MV-4-11 (cell line): ENCODE measurements around the gene SGO2.
A peak's percentile ranks its signal among the peaks of the same experiment; 100 is the strongest.

Experiments
- DNase-seq: peaks from one replicate; lab custom pipeline; 2025; lab: John Stamatoyannopoulos, UW

Gene SGO2, protein sequence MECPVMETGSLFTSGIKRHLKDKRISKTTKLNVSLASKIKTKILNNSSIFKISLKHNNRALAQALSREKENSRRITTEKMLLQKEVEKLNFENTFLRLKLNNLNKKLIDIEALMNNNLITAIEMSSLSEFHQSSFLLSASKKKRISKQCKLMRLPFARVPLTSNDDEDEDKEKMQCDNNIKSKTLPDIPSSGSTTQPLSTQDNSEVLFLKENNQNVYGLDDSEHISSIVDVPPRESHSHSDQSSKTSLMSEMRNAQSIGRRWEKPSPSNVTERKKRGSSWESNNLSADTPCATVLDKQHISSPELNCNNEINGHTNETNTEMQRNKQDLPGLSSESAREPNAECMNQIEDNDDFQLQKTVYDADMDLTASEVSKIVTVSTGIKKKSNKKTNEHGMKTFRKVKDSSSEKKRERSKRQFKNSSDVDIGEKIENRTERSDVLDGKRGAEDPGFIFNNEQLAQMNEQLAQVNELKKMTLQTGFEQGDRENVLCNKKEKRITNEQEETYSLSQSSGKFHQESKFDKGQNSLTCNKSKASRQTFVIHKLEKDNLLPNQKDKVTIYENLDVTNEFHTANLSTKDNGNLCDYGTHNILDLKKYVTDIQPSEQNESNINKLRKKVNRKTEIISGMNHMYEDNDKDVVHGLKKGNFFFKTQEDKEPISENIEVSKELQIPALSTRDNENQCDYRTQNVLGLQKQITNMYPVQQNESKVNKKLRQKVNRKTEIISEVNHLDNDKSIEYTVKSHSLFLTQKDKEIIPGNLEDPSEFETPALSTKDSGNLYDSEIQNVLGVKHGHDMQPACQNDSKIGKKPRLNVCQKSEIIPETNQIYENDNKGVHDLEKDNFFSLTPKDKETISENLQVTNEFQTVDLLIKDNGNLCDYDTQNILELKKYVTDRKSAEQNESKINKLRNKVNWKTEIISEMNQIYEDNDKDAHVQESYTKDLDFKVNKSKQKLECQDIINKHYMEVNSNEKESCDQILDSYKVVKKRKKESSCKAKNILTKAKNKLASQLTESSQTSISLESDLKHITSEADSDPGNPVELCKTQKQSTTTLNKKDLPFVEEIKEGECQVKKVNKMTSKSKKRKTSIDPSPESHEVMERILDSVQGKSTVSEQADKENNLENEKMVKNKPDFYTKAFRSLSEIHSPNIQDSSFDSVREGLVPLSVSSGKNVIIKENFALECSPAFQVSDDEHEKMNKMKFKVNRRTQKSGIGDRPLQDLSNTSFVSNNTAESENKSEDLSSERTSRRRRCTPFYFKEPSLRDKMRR

GRCh38 chr2:200525882-200526651 lies at the start of gene SGO2:
SGO2 (plus strand) TSS chr2:200526207; CDS start chr2:200532976, 6,769 bp downstream.
- DNase-seq: peak; percentile 97

- no peak for DNase-seq
These were observed 49.2 kb upstream of the SGO2 start for GRCh38 chr2:200476836-200477235.

DNA sequence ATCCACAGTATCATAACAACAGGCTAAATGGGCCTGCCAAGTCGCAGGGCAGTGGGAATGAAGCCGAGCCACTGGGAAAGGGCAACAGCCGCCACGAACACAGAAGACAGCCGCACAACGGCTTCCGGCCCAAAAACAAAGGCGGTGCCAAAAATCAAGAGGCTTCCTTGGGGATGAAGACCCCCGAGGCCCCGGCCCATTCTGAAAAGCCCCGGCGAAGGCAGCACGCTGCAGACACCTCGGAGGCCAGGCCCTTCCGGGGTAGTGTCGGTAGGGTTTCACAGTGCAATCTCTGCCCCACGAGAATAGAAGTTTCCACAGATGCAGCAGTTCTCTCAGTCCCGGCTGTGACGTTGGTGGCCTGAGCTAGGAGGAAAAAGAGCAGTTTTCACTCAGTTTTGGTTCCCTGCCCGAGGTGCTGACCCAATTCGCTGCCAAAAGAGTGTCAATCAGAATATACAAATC lies 48.3 kb upstream of the SGO2 start:
- no peak for DNase-seq

GRCh38 chr2:200479692-200480265 lies 46.2 kb upstream of the SGO2 start:
- no peak for DNase-seq

GRCh38 chr2:200482194-200482593 lies 43.8 kb upstream of the SGO2 start:
- no peak for DNase-seq

DNA sequence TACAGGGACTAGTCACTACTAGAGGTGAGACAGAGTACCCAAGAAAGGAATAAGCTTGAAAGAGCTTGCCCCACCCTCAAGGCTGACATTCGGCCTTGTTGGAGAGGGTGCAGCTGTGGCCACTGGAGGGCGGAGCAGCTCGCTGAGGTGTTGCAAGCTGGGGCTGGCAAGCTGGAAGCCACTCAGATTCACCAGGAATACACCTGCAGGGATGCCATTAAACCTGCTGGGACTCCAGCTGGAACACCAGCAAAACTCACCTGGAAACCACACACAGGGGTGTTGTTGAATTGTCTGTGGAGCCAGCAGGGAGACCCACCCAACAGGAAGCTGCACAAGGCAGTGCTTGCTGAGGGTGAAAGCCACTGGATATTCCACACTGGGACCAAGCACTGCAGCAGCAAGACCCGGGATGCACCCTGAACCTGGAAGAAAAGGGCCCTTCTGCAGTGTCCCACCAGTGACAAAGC lies 42.2 kb upstream of the SGO2 start:
- peak; percentile 29 for DNase-seq

DNA sequence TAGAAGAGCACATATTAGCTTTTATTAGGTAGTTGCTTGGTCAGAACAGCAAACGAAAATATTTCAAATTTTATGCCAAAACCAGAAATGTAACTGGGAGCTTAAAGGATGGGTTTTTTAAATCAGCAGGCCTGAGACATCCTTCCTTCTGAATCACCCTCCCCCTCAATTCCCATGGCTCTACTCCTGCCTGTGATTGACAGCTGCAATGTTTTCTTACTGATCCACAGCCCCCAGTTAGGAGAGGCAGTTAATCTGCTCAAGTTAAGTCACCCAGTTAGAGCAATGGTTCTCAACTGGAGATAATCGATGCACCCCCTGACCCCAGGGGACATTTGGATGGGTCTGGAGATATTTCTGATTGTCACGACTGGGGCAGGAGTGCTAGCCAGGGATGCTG lies 41.1 kb upstream of the SGO2 start:
- DNase-seq: no peak

- DNase-seq: no peak
These were observed 39.5 kb upstream of the SGO2 start for GRCh38 chr2:200486529-200486928.

GRCh38 chr2:200488169-200488568 lies 37.8 kb upstream of the SGO2 start:
- no peak for DNase-seq

DNA sequence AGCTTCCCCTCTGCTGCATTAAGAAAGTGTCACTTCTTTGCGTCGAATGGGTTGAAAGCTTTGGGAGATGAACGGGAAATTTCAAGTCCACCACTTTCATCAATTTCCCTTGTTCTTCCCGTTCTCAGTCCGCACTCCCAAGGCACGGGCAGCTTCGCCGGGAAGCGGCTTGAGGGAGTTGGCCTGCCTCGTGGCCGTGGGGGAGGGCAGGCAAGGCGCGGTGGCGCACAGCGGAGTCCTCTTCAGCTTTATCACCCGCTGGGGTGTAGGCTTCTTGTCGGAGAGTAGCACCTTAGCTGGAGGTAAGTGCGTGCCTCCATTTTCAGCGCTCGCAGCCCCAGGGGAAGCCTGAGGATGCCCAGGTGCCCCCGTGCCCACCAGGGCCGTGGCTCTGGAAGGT lies 36.0 kb upstream of the SGO2 start:
- no peak for DNase-seq

DNA sequence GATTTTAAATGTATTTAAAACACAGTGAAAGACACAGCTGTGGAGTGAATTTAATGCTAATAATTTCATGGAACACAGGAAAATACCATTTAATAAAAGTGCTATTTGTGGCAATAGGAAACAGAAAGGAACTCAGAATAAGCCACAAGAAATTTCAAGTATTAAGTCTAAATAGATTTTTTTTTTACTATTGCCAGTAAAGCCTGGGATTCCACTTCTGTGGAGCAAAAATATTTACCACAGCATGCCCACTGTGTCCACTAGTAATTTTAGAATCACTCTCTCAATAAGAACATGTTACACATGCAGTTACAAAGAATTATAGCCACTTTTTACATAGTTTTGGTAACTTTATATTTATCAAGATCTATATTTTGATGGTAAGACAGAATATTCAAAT lies 33.4 kb upstream of the SGO2 start:
- DNase-seq: no peak

DNA sequence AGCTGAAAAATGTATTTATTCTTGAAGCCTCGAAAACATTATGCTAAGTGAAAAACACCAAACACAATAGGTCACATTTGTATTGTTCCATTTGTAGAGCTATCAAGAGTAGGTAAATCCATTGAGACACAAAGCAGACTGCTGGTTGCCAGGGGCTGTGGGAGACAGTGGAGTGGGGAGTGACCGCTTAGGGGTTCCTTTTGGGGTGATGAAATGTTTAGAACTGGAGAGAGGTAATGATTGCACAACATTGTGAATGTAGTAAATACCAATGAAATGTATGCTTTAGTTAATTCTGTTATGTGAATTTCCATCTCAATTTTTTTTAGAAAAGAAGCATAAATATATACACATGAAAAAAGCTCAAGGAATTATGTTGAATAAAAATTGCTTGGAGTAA lies 32.0 kb upstream of the SGO2 start:
- DNase-seq: no peak

DNA sequence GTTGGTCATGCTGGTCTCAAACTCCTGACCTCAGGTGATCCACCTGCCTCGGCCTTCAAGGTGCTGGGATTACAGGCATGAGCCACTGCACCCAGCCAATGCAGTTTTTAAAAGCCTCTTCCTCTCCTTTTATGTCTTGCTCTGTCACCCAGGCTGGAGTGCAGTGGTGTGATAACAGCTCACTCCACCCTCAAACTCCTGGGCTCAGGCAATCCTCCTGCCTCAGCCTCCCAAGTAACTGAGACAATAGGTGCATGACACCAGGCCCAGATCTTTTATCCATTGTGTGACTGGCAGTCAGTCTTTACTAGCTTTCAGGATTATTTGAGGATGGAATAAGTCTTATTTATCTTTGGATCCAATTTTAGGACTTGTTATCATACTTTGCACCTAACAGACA lies 29.3 kb upstream of the SGO2 start:
- no peak for DNase-seq

DNA sequence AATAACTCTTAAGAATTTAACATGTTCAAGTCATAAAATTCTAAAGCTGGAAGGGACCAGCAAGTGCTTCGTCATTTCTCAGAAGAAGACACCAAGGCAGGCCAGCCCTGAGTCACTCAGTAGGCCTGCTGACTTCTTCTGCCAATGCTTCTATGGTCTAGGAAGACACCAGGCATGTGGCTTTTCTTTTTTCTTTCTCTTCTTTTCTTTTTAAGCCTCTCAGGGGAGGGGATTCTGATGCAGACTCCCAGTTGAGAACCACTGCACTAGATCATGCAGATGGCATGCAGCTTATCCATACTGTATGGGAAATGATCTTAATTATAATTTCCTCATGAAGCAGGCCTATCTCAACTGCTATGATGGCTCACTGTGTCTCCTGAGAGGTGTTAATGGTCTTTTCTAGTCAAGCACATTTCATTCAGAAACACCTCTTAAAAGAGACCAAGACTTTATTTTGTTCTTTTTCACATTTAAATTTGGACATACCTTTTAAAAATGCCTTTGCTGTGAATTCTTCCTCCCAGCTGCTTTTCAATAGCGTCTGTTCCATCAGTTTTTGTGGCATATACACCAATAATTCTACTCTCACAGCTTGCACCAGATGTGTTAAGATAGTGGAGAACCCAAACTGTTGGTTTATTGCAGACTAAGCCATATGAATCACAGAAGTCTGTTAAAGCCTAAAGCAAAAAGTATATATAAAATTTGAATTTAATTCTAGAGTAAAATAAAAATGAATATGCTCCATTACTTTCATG lies 27.4 kb upstream of the SGO2 start:
- no peak for DNase-seq

DNA sequence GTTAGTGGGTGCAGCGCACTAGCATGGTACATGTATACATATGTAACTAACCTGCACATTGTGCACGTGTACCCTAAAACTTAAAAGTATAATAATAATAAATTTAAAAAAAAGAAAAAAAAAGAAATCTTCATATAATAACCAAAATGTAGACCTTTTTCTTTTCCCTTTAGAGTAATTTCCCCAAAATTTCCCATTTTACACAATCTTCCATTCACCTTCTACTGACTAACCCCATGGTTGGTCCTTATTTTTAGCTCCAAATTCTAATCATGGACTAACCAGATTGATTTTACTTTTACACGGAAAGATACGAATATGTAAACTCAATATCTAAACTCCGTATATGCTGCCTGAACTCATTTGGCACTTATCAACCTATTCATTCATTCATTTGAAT lies 23.8 kb upstream of the SGO2 start:
- DNase-seq: no peak

GRCh38 chr2:200506679-200507078 lies 19.3 kb upstream of the SGO2 start:
- DNase-seq: no peak

DNA sequence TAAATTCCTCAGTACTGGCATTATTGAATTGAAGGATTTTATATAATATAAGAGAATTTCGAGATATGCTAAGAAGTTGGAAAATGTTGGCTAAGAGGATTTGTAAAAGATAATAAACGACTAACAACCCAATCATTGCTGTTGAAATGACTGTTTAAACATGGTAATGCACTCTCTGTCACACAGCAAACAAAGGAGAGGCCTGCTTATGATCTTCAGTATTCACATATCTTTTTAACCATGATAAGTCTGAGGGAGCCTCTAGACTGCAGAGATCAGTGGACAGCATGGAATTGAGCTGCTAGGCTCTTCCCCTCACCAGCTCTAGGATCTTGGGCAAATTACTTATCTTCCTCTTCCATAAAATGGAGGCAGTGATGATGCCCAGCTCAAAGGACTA lies 18.8 kb upstream of the SGO2 start:
- DNase-seq: no peak

DNA sequence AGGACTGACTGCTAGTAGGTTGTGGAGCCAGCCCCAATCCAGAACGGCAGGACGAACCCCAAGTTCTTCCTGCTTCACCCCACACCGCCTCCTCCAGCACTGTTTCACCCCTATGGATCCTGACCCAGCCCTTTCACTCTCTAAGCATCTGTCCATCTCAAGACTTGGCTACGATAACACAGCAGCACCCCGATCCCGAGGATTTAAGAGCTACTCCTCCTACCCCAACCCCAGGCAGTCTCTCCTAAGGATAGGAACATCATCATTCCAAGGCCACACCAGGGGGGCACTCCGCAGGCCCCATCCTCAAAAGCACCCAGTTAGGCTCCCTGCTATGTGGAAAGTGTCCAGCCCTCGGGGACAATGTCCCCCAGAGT lies 16.8 kb upstream of the SGO2 start:
- DNase-seq: no peak

GRCh38 chr2:200509612-200510433 lies 16.2 kb upstream of the SGO2 start, which contains the start of gene KCTD18:
KCTD18 (minus strand) TSS chr2:200510068; CDS start chr2:200507016, 3,052 bp downstream.
- DNase-seq: peak; percentile 86
